MG63 (cell line): ENCODE results near the gene SNX21. TPM values are rescaled to one million over a fixed set of nuclear protein-coding genes. Genes with fewer than 3 reads are reported as not detected.
"Not testable (repeated sequence)": the region's sequence is repeated elsewhere in the genome, so short reads cannot be mapped to it uniquely, and the experiment has no call there.

Source experiments
- DNase-seq: peaks from one replicate; pipeline ENCODE4 v3.0.0-alpha.2; 2020
- H3K27me3 ChIP-seq: fragments of 250-450 bp; sonication (Bioruptor Pico); 2 replicates; pipeline ENCODE4 v1.5.1; 2020; ENCODE audit warnings: mild to moderate bottlenecking, moderate library complexity
- H3K36me3 ChIP-seq: fragments of 250-450 bp; sonication (Bioruptor Pico); 2 replicates; pipeline ENCODE4 v1.5.1; 2020; ENCODE audit warnings: mild to moderate bottlenecking, moderate library complexity
- H3K4me3 ChIP-seq: fragments of 250-450 bp; sonication (Bioruptor Pico); 2 replicates; pipeline ENCODE4 v1.5.1; 2020; ENCODE audit warnings: mild to moderate bottlenecking, moderate library complexity
- H3K9me3 ChIP-seq: fragments of 250-450 bp; sonication (Bioruptor Pico); 2 replicates; pipeline ENCODE4 v1.5.1; 2020; ENCODE audit warnings: mild to moderate bottlenecking, moderate library complexity
- total RNA-seq: library from RNA; depleted of rRNA; stranded (reverse); fragments of >200 nt; shearing (Covaris generic); gene quantifications from 2 replicates; pipeline ENCODE4 v1.2.3, GENCODE V29; 2014; ENCODE audit warnings: low replicate concordance

SNX21 gene
- total RNA-seq, 1 experiment from 2014 or later = 74.9 TPM

DNA sequence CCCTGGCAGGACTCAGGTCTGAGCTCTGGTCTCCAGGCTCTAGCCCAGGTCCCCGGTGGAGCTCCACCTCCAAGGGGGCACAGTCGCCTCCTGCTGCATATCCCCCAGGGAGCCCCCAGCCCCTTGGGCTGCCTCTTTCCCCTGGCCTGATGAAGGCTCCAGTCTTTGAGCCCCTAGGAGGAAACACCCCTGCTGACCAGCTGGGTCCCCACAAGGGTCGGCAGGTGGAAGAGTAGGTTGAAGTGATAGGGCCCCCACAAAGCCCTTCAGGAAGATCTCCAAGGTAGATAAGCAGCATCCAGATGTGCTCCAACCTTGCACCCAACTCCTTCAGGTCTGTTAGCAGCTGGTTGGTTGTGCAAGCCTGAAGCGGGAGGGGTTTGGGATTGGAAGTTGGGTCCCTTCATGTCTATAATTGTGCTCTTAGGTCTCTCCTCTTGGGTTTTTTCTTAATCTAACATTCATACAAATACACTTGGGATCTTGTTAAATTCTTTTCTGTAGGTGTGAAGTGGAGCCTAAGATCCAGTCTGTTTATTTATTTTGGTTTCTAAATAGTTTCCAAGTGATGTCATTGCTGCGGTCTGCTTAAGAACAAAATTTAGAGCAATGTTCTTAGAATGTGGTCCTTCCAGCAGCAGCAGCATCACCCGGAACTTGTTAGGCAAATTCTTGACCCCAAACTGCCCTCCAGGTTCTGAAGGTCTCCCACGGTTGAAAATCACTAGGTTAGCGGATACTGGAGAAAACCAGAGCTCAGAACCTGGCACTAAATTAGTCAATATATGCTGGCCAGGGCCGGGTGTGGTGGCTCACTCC lies 16.0 kb upstream of the SNX21 start:
- H3K4me3 ChIP-seq = no peak overlapping the region
- no peaks in the 10 kb centered on the region for H3K9me3 ChIP-seq
- H3K27me3 ChIP-seq = no peaks in the 10 kb centered on the region
- peak; percentile 46 for DNase-seq
- peaks cover 52% of the 10 kb centered on the region for H3K36me3 ChIP-seq

DNA sequence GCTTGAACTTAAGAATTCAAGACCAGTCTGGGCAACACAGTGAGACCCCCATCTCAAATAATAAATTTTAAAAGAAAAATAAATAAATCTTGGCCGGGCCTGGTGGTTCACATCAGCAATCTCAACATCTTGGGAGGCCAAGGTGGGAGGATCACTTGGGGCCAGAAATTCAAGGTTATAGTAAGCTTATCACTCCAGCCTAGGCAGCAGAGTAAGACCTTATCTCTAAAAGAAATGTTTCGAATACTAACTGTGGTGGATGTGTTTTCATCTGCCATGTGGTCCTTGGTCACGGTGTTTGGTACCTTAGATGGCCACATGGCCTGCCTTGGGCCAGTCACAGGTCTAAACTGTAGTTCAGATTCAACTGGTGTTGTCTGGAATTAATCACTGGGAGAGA lies 15.4 kb upstream of the SNX21 start:
- DNase-seq = no peak
- no peaks in the 10 kb centered on the region for H3K27me3 ChIP-seq
- H3K36me3 ChIP-seq = peaks cover 45% of the 10 kb centered on the region
- H3K9me3 ChIP-seq = no peaks in the 10 kb centered on the region
- no peak overlapping the region for H3K4me3 ChIP-seq

DNA sequence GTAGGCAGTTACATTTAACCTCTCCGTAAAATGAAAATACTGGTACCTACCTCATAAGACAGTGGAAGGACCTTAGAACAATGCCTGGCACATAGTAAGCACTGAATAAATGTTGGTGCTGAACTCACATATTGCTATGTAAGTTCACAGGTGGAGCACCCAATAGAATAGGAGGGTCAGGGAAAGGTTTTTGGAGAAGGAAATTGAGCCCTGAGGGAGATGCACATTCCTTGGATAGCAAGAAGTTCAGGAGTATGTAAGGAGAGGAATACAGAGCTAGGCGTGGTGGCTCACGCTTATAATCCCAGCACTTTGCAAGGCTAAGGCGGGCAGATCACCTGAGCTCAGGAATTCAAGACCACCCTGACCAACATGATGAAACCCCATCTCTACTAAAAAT lies 14.1 kb upstream of the SNX21 start:
- no peaks in the 10 kb centered on the region for H3K9me3 ChIP-seq
- H3K4me3 ChIP-seq = no peak overlapping the region
- no peaks in the 10 kb centered on the region for H3K27me3 ChIP-seq
- H3K36me3 ChIP-seq = peaks cover 35% of the 10 kb centered on the region
- no peak for DNase-seq

DNA sequence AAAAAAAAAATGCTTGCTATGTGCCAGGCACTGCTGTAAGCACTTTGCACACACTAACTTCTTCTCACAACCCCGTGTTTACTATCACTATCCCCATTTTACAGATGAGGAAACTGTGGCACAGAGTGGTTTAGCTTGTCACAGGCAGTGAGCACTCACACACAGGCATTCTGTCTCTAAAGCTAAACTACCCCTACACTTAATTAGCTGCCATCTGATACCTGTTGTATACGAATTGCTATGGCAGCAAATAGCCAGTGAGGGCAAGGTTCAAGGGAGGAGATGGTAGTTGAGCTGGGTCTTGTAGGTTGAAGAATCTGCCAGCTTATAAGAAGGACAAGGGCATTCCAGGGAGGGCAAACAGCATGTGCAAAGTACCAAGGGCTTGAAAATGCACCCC lies 11.7 kb upstream of the SNX21 start:
- Histone ChIP-seq H3K27me3 (no peaks in the 10 kb centered on the region), H3K36me3 (peaks cover 13% of the 10 kb centered on the region), H3K9me3 (no peaks in the 10 kb centered on the region), H3K4me3 (no peak overlapping the region)
- no peak for DNase-seq

DNA sequence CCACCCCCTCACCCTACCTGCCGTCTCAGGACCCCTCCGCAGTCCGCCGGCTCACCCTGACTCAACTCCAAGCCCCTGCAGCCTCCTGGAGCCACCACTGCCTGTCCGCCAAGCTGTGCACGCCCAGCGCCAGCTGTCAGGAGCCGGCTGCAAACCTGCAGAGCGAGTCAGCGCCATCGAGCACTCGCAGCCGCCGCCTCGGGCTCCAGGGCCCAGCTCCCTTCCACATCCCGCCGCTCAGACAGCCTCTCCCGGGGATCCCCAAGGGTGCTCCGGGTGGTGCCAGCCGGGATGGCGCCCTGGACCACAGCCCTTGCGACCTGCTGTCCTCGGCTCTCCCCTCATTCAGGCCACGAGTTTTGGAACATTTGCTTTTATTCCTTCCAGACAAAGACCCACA lies 10.7 kb upstream of the SNX21 start:
- Histone ChIP-seq H3K4me3 (no peak overlapping the region), H3K9me3 (no peaks in the 10 kb centered on the region), H3K36me3 (peaks cover 7% of the 10 kb centered on the region; the same call in 1 of the 2 replicates), H3K27me3 (no peaks in the 10 kb centered on the region)
- peak; percentile 65 for DNase-seq

DNA sequence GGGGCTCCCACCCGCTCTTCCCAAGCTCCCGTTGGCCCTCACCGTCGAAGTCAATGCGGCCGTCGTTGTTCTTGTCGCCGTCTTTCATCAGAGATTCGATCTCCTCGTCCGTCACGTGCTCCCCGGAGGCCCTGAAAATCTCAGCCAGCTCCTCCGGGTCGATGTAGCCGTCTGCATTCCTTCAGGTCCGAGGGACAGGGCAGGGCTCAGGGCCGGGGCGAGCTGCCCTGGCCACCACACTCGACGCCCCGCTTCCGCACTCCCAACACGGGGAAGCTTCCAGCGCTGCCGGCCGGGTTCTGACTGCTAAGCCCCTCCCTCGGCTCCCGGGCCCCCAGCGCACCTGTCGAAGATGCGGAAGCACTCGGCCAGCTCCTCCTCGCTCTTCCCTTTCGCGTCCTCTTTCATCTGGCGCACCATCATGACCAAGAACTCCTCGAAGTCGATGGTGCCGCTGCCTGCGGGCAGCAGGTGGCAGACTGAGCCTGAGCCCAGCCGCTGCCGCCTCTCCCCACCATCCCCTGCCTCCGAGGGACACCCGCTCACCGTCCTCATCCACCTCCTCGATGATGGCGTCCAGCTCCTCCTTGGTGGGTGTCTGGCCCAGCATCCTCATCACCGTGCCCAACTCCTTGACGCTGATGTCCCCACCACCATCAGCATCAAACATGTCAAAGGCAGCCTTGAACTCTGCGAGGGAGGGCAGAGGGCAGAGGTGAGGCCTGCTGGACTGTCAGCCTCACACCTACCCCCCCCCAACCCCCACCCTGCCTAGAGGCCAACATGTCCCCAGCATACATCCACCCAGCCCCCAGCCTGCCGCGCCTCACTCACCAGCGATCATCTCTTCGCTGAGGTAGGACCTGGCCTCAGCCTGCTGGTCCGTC lies 9.4 kb upstream of the SNX21 start:
- no peak for DNase-seq
- Histone ChIP-seq H3K36me3 (no peaks in the 10 kb centered on the region), H3K9me3 (no peaks in the 10 kb centered on the region), H3K27me3 (no peaks in the 10 kb centered on the region), H3K4me3 (no peak overlapping the region)

DNA sequence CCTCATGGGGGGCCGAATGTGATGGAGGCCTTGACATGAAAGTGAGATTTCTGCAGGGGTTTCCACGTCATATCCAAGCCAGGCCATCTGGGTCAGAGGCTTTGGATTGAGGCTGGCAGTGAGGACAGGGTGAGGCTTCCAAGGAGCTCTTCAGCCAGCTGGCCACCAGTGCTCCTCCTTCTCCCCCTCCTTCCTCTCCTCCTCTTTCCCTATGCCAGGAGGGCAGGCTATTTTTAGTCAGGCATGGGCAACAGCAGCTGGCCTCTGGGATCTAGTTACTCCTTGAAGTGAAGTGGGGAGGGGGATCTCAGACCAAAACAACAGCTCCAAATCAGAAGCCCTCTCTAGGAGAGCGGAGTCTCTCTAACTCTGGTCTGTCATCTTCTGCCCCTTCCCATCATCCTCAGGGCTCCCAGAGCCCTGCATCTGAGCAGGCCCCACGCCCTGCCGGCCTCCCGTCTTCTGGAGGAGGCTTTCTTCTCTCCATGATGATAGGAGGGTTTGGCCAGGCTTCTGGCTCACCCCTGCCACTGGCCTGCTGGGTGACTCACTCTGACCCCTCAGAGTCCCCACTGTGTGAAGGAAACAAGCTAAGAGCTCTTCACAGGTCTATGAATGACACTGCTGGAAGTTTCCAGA lies 7.1 kb upstream of the SNX21 start:
- Histone ChIP-seq H3K36me3 (no peaks in the 10 kb centered on the region), H3K4me3 (no peak overlapping the region), H3K9me3 (no peaks in the 10 kb centered on the region), H3K27me3 (no peaks in the 10 kb centered on the region)
- DNase-seq = peak; percentile 85

DNA sequence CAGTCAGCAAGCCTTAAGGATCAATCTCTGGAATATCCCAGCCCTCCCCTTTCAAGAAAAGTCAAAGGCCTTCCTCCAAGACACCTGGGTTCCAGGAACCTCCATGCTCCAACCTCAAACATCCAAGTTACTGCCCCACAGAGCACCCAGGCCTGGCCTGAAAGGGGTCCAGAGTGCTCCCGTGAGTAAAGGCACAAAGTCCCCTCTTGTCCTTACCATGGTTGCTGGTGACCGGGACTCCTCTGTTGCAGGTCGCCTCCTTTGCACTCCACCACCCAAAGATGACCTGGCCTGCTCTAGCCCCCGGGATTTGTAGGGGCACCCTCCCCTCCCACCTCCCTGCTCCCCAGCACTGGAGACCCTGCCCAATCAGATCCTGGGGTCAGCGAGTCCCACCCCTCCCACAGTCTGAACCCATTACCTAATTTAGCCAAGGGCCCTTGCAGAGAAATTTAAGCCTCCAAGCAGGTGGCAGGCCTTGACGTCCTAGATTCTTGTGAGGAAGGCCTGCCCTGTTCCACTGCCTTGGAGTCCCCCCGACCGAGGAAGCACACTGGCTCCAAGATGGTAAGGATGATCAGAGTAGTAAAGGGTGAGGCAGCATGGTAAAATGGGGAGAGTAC lies 6.5 kb upstream of the SNX21 start, which contains the start of gene TNNC2:
Gene TNNC2, minus strand, starts transcription at position 283 of the 623 bp plus-strand sequence. Its CDS starts 64 bp downstream, at position 219.
- H3K9me3 ChIP-seq = no peaks in the 10 kb centered on the region
- no peaks in the 10 kb centered on the region for H3K36me3 ChIP-seq
- DNase-seq = no peak
- no peaks in the 10 kb centered on the region for H3K27me3 ChIP-seq
- H3K4me3 ChIP-seq = no peak within 1 kb of the TSS

DNA sequence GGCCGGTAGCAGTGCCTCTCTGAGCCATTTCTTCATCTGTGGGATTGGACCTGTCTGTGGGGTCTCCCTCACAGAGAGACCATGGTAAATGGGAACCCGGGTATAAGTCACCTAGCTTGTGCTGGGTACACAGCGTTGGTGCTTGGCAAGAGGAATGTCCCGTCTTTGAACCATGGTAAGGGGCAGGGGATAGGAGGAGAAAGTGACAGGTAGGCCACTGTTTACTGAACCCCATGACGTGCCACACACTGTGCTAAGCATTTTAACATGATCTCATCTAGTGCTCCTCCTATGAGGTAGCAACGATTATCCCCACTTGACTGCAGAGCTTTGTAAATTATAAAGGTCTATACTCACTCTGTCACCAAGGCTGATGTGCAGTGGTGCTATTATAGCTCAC lies 5.9 kb upstream of the SNX21 start:
- H3K4me3 ChIP-seq = no peak overlapping the region
- no peaks in the 10 kb centered on the region for H3K27me3 ChIP-seq
- no peaks in the 10 kb centered on the region for H3K36me3 ChIP-seq
- no peak for DNase-seq
- no peaks in the 10 kb centered on the region for H3K9me3 ChIP-seq

DNA sequence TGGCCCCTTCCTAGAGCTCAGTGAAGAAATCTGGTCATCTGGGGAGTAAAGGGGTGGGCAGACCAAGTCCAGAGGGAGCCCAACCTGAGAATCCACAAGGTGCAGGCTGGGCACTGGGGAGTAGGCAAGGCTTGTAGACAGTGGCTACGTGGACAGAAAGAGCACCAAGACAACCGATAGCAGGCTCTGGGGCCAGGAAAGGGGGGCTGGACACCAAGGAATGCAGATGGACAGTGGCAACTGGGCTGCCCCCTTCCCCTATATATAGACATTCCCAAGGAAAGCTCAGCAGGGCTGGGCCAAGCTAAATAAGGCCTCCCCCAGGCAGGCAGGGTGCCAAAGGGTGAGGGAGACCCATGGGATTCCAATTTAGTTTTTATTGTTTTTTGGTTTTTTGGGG lies 5.0 kb upstream of the SNX21 start:
- Histone ChIP-seq H3K9me3 (no peaks in the 10 kb centered on the region), H3K36me3 (no peaks in the 10 kb centered on the region), H3K4me3 (no peak overlapping the region), H3K27me3 (no peaks in the 10 kb centered on the region)
- DNase-seq = no peak

DNA sequence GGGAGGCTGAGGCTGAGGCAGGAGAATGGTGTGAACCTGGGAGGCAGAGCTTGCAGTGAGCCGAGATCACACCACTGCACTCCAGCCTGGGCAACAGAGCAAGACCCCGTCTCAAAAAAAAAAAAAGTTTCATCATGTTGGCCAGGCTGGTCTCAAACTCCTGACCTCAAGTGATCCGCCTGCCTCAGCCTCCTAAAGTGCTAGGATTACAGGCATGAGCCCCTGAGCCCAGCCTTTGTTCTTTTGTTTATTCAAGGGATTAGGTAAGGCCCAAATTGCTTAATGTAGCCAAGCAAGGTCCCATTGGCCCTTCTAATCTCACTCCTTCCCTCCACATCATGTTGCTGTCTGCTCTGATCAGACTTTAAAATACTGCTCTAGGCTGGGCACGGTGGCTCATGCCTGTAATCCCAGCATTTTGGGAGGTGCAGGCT lies 3.9 kb upstream of the SNX21 start:
- not testable (repeated sequence) for H3K27me3 ChIP-seq, H3K4me3 ChIP-seq, DNase-seq, H3K9me3 ChIP-seq, H3K36me3 ChIP-seq

DNA sequence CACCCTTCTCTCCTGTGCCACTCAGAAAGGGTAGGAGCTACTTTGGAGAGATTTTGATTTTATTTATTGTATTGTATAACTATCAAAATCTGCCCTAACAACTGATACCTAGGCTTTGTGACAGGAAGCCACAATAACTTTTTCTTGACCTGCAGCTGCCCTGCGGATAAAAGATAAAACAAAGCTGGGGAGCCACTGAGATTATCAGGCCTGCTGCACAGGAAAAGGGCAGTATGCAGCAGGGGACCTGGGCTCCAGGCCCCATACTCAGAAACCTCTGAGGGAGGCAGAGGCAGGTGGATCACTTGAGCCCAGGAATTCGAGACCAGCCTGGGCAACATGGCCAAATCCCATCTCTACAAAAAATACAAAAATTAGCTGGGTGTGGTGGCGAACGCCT lies 980 bp upstream of the SNX21 start:
- no peaks in the 10 kb centered on the region for H3K27me3 ChIP-seq
- H3K9me3 ChIP-seq = no peaks in the 10 kb centered on the region
- H3K4me3 ChIP-seq = peak overlapping the region; percentile 65
- H3K36me3 ChIP-seq = peaks cover 24% of the 10 kb centered on the region
- no peak for DNase-seq

DNA sequence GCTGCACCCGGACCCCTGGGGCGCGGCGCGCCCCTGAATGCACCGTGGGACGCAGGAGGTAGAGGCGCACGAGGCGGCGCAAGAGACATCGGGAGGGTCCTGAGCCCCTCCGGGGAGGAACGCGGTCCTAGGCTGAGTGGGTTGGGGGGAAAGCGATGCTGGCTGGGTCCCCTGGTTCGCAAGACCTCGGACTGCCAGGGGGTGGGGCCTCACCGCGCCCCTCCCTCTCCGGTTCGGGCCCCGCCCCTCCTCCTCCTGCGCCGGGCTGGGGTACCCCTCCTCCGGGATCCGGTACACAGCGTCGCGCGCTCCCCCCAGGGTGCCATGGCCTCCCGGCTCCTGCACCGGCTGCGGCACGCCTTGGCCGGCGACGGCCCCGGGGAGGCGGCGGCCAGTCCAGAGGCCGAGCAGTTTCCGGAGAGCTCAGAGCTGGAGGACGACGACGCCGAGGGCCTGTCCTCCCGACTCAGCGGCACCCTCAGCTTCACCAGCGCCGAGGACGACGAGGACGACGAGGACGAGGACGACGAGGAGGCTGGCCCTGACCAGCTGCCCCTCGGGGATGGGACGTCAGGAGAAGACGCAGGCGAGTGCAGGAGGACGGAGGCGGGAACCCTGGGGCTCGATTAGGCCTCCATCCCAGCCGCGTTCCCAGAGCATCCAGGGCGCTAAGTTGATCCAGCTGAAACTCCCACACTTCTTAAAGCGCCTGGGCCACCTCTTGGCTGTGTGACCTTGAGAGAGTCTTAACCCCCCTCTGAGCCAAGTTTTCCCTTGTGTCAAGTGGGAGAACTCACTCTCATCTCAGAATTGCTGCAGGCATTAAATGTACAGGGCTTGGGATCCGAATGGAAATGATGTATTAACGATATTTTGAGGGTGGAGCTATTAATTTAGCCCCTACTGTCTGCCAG lies 541 bp downstream of the SNX21 start:
- no peaks in the 10 kb centered on the region for H3K9me3 ChIP-seq
- DNase-seq = peak; percentile 78
- H3K4me3 ChIP-seq = peak overlapping the region; percentile 65
- H3K27me3 ChIP-seq = no peaks in the 10 kb centered on the region
- H3K36me3 ChIP-seq = peaks cover 39% of the 10 kb centered on the region

DNA sequence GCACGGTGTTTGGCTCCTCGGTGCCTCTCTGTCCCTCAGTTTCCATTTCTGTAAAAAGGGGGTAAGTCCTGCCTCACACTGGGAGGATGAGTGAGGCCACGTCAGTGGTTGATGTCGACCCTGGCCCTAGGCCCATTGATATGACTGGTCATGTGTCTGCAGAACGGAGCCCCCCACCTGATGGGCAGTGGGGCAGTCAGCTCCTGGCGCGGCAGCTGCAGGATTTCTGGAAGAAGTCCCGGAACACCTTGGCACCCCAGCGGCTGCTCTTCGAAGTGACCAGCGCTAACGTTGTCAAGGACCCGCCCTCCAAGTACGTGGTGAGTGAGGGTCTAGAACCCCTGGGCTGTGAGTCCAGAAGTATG lies 1.2 kb downstream of the SNX21 start:
- peaks cover 41% of the 10 kb centered on the region for H3K36me3 ChIP-seq
- no peaks in the 10 kb centered on the region for H3K9me3 ChIP-seq
- no peaks in the 10 kb centered on the region for H3K27me3 ChIP-seq
- H3K4me3 ChIP-seq = peak overlapping the region; percentile 65
- no peak for DNase-seq

DNA sequence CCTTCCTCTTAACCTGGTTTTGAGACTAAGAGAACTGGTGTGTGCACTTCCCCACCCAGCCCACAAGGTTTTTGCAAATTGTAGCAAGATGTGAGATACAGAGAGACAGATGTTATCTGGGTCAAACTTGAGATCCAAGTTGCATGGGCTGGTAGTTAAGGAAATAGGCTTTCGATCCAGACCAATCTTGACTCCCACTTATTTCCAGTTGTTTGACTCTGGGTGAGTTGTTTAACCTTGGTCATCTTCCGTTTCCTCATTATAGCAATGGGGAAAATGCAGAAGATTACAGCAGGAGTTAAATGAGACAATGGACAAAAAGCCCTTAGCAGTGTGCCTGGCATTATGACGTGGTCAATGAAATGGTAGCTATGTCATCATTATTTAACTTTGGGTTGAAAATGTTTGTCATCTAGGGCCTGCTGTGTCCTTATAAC lies 1.7 kb downstream of the SNX21 start:
- DNase-seq = no peak
- no peaks in the 10 kb centered on the region for H3K9me3 ChIP-seq
- no peaks in the 10 kb centered on the region for H3K27me3 ChIP-seq
- H3K36me3 ChIP-seq = peaks cover 46% of the 10 kb centered on the region
- H3K4me3 ChIP-seq = peak overlapping the region; percentile 65

DNA sequence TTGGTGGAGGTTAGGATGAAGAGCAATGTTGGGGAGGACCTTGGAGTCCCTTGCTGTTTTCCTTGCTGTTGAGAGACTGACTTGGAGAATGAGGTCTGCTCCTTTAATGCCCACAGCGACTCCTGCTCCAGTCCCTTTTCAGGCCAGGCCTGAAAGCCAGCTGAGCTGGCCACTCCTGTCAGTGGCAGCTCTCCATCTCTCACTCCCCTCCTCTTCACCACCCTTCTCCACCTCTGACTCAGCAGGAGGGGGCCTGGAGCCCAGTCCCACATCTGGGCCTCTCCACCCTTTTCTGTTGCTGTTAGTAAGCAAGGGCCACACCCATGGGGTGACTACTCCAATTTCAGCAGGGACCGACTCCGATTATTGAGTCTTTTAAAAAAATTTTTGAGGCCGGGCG lies 2.2 kb downstream of the SNX21 start:
- peak overlapping the region; percentile 65 for H3K4me3 ChIP-seq
- no peaks in the 10 kb centered on the region for H3K9me3 ChIP-seq
- peak; percentile 97 for DNase-seq
- H3K36me3 ChIP-seq = peaks cover 50% of the 10 kb centered on the region
- H3K27me3 ChIP-seq = no peaks in the 10 kb centered on the region
